Limb (tissue), 2 donors: ENCODE measurements around the gene AFAP1L2.
A peak's percentile ranks its signal among the peaks of the same experiment; 100 is the strongest.
"Not testable (repeated sequence)": the region's sequence is repeated elsewhere in the genome, so short reads cannot be mapped to it uniquely, and the experiment has no call there.

Experiments
- DNase-seq, 2 donors: peaks; one replicate each; pipeline ENCODE4 v3.0.0-alpha.2; 2016; ENCODE audit errors: extremely low spot score in 2 of 2

The AFAP1L2 gene

GRCh38 chr10:114337510-114338462 is 66.5 kb downstream of the AFAP1L2 start:
- DNase-seq = no peak

- no peak for DNase-seq
These were observed 67.3 kb downstream of the AFAP1L2 start for GRCh38 chr10:114336823-114337509.

DNA sequence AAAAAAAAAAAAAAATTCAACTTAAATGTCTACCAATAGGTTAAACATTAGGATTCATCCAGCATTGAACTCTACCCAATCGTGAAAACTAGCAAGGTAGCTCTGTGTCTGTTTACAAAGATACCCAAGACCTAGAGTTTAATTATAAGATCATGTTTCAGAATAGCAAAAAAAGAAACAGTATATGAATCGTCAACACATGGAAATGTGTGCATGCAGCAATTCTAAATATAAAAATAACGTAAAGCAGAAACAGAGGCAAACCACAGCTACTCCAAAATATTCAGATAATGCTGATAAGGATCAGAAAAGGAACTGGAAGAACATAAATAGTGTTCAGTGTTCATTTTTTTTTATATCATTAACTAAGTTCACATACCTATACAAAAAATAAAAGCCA is 68.7 kb downstream of the AFAP1L2 start:
- DNase-seq = no peak

DNA sequence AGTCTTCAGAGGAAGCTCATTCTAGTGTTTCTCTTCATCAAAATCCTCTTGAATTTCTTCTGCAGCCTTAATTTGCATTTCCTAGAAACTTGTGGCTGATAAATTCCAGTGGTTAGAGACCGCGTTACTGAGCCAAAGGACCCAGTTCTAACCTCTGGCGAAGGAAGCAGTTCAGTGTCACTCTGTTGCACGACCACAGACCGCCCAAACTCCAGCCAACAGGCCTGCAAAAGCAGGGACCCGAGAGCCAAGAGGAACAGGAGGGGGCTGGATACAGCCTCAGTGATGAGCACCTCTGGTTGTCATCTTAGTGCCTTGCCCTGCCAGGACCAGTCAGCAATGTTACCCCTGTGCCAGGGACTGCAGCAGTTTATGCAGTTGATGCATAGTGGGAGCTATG is 70.0 kb downstream of the AFAP1L2 start:
- no peak for DNase-seq

GRCh38 chr10:114333441-114333840 is 70.9 kb downstream of the AFAP1L2 start:
- DNase-seq = not testable (repeated sequence)

DNA sequence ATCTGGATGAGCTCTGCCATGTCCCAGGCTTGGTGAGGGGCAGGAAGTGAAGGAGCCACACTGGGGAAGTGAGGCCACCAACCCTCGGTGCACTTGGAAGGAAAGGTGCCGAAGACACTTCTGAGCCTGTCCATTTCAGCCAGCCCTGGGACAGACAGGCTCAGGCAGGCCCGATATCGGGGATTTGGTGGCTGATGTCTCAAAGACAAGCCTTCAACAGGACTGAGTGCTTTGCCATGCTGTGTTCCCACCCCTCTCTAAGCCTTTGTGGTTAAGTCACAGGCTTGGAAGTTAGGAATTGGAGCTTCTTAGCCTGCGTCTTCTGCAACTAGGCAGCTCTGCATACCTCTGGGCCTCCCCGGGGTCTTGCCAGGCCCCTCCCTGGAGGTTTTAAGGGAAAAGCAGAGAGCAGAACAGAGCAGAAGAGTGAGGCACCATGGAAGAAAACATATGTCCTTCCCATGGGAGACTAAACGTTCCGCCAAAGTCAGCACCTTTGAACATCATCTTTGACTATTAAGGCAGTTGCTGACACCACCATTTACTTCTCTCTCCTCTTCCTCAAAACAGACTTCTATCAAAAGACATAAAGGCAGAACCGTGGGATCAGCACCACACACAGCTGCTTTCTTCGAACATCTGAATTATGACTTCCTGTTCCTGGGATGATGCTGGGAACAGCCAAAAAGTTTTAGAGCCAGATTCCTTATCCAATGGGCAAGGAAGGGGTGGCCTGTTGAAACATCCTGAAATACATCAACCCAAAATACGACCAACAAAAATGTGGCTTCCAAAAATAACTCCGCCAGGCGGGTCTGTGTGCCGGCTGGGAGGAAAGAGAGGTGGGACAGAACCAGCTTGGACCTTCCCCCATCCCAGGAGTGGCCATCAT is 71.8 kb downstream of the AFAP1L2 start:
- no peak for DNase-seq

GRCh38 chr10:114329634-114330365 is 74.5 kb downstream of the AFAP1L2 start:
- no peak for DNase-seq

DNA sequence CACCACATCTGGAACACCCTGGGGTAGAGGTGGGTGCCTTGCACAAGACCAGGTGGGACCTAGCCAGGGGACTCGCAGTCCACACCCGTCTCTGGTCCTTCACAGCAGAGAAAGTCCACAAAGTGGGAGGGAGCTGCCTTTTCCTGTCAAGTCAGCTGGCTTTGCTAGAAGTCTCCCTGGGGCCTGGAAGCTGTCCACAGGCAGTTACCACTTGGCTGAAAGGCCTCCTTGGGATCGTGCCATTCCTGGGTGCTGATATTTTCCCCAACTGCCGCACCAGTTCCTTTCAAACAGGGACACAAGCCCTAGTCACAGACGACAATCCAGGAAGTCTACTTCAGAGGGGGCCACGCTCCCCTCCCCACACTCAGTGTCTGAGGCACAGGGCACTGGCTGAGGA is 75.4 kb downstream of the AFAP1L2 start:
- no peak for DNase-seq

DNA sequence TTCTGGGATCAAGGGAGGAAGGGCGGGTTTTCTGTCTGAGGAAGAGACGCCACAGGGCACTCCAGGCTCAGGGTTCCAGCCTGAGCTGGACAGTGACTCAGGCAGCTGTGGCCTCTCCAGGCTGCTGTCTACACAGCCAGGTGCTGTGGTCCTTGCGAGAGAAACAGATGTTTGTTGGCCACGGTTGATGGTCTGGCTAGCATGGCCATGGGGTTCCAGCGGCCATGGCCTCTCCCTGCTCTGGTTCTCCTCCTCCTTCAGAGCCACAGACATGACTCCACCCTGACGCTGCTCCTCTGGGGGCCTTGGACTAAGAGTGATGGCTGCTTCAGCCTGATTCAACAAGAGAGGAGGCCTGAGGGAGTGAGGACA is 75.9 kb downstream of the AFAP1L2 start:
- no peak for DNase-seq

DNA sequence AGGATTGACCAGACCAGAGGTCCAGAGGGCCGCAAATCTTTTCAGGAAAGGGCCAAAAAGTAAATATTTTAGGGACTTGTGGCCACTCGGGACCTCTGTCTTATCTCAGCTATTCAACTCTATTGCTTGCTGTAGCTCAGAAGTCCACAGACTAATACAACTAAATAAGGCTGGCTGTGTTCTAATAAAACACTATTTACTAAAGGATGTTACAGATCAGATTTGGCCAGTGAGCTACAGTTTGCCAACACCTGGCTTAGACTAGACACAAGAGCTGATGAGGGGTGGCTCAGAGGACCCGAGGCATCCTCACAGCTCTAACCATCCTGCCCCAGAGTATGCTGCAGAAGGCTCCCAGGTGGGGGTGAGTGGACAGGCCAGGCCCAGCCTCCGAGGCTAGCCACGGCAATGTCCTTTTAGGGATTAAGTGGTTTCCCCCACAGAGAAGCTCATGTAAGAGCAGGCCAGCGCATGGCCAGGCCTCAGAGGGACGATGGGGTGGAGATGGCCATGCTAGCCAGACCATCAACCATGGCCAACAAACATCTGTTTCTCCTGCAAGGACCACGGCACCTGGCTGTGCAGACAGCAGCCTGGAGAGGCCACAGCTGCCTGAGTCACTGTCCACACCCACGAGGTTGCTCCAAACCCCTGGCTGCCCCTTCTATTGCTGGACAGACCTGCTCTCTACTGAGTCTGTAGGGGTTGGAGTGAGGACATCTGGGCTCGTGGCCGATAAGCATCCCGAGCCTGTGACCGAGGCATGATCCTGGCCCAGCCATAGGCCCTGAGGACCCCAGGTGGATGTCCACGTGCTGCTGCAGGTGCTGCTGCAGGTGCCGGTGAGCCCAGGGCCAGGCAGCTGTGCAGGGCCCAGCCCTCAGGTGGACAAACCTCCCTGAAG is 76.5 kb downstream of the AFAP1L2 start:
- DNase-seq = no peak

DNA sequence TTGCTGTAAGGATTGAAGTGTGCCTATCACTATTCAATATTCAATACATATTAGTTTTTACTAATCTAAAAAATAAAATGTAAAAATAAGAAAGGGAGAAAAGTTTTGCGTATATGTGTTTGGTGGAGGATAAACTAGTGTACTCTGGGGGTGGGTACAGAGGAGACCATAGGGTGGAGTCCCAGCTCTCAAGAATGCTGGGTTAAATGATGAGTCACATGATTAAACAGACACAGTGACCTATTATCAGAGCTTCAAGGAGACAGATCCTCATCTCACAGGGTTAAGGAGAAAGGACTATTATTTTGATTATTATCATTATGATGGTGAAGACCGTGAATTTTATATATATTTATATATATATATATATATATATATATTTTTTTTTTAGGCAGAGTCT is 77.5 kb downstream of the AFAP1L2 start:
- DNase-seq = no peak

DNA sequence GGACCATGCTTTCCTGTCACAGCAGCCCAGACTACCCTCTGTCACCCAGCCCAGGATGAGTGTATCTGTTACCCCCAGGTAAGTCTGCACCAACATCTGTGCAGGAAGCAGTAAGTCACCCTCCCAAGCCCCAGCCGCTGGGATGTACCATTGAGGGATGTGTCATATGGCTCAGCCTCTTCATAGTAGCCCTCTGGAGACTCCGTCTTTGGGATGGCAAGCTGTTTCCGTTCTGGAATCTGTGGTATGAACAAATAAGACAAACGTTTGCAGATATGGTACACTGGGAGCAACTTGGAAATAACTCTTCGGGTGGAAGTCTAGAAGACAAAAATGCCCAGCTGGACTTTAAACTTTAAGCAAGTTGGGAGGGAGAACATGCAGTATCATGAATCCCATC is 81.3 kb downstream of the AFAP1L2 start:
- DNase-seq = no peak

DNA sequence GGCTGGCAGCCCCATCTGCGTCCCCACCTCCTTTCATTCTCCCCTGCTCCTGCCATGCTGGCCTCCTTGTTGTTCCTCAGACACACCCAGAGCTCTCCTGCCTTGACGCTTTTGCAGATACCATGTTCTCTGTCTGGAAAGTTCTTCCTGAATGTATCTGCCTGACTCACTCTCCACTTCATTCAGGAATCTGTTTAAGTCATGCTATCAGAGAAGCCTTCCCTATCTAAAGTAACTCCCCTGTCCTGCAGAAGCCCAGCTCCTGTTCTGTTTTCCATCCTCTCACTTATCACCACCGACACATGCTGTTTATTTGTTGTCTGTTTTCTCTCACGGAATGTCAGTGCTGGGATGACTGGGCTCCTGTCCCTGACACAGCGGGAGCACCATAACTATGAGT is 82.0 kb downstream of the AFAP1L2 start:
- DNase-seq = no peak

DNA sequence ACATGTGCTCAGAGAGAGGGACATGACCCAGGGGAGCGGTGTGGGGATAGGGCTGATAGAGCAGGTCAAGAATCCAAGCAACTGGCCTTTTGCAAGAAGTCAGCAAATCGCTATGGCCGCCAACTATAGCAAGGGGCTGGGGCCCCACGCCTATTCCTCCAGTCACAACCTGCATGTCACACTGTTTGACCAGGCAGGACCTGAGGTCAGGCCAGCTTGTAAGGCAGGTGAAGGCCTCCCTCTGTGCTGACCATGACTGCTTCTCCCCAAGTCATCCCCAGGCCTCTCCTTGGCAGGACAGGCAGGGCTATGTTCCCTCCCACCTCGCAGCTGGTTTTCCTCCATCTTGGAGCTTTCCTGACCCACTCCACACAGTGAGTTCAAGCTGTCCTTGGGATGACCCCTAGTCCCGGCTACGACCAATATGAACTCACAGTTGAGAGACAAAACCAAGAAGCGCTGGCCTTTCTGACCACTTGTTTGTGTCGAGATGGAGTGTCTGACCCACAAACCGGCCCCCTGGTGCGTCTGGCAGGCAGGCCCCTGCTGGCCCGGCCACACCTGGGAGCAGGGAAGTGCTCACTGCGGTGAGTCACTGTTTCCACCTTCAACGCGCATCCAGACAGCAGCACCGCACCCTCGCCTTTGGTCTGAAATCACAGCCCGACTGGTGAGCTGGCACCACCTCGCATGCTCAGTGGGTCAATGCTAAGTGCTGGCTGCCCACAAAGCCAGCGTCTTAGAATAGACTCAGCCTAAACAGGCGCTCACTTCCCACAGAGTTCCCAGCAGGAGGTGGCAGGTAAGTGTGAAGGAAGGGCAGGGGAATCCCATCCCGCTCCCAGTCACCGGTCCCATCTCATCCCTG is 83.8 kb downstream of the AFAP1L2 start:
- DNase-seq = no peak

DNA sequence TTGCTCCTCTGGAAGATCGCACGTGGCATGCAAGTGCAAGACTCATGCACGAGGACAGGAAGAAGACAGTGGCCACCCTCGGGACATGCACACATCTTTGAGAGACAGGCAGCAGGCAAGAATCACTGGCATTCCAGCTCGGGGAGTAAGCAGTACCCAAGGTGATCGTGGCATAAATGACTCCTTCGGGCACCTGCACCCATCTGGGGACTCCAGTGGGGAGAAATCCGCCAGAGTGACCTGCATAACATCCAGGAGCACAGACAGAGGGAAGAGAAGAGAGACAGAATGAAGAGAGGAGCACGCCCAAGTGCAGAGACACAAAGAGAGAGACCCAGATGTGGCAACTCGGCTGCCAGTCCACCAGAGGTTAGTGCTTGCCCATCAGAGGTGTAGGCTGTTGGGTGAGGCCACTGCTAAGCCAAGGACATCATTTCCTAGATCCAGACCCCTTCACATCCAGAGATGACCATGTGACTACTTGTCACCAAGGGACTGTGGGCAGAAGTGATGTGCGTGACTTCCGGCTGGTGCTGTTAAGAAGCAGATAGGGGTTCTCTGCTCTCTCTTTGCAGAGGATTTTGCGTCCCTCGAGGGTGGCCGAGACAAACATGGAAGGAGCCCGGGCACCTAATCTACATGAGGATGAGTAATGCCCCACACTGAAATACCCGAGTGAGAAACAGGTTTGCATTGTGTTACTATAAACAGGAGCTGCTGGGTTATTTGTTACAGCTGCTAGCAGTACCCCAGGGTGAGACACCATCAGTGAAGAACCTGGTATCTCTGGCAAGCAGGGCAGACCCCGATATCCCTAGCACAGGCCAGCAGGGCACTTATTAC is 84.7 kb downstream of the AFAP1L2 start:
- no peak for DNase-seq

DNA sequence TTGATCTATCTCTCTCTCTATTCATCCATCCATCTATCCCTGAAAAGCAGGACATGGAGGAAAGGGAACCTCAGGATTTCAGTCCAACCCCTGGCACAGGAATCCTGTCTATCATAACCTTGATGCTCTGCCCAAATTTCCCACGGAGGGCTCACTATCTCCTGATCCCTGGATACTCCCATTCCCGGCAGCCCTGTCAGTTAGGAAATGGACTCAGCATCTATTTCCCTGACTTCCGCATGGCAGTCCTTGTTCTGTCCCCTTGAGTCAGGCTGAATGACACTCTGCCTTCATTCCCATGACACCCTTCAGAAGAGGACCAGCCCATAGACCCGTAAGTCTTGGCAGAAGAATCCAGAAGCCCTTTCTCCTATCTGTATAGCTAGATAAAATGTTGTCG is 87.6 kb downstream of the AFAP1L2 start:
- DNase-seq = no peak

DNA sequence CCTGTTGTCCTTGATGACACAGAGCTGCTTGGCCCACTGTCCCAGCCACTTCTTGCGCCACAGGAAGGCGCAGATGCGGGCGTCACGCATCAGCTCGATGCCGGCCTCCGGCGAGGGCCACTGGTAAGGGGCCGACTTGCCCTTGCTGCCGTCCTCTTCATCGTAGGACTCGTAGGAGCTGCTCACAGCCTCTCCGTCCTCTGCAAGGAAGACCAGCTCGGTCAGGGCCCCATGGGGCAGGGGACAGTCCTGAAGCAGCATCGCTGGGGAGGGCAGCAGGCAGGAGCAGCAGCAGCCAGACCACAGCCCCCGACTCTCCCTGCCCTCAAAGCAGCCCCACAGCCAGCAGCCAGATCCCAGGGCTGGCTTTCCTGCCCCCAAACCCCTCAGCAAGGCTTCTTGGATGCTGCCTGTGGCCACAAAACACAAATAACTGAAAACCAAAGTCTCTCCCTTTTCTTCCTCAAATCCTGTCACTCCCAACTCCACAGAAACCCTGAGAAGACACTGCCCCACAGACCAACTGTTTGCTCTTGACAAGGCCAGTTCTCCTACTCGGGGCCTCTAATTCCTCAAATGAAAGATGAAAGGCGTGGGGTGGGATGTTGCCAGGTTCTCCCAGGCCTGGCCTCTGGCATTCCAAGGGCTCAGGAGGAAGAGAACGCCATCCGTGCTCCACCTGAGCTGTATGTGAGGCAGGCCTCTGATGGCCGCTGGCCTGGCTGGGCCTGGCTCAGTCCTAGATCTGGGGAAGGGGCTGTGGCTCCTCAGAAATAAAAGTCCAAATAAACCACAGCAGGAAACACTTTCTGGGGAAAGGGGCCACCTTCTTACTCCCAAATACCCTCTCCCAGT is 88.5 kb downstream of the AFAP1L2 start:
- DNase-seq = peak in 1 of 2 donors; percentile 25
